ENCODE measurements around the gene SRGAP2B. TPM values are rescaled to one million over a fixed set of nuclear protein-coding genes. Genes with fewer than 3 reads are reported as not detected.
"Not testable (repeated sequence)": the region's sequence is repeated elsewhere in the genome, so short reads cannot be mapped to it uniquely, and the experiment has no call there.

SRGAP2B gene
- total RNA-seq, 1 donor from 2014 or later, result 26.3 TPM

DNA sequence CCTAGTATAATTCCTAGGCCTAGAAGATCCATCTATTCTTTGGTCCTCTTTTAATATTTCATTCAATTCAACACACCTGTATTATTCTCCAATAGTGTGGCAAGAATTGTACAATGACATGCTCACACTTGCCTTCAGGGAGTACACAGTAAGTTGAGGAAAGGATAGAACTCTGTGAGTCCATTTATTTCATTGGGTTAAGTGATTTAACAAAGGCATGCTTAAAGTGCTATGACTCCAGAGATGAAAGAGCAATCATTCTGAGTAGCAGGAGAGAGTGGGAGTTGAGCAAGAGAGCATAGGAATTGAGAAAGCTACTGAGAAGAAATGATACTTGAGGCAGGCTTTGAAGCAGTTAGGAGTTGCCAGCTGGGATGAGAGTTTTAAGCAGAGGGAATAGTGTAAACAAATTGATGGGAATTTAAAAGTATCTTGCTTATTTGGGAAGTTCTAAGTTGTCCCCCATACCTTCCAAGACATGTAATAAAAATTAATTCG, 19.5 kb upstream of the SRGAP2B start:
- not testable (repeated sequence) for H3K36me3 Mint-ChIP-seq; H3K27me3 Mint-ChIP-seq; H3K27ac Mint-ChIP-seq; H3K4me3 Mint-ChIP-seq; H3K9me3 Mint-ChIP-seq; DNase-seq (ENCODE audit: extremely low spot score, unreplicated experiment); H3K4me1 Mint-ChIP-seq (ENCODE audit: unreplicated experiment)

- not testable (repeated sequence) for H3K4me3 Mint-ChIP-seq; H3K9me3 Mint-ChIP-seq; H3K27ac Mint-ChIP-seq; H3K27me3 Mint-ChIP-seq; H3K36me3 Mint-ChIP-seq; H3K4me1 Mint-ChIP-seq (ENCODE audit: unreplicated experiment); DNase-seq (ENCODE audit: extremely low spot score, unreplicated experiment)
Observed at GRCh38 chr1:145112703-145113102, 17.6 kb upstream of the SRGAP2B start.

- not testable (repeated sequence) for H3K9me3 Mint-ChIP-seq; H3K4me1 Mint-ChIP-seq (ENCODE audit: unreplicated experiment); DNase-seq (ENCODE audit: extremely low spot score, unreplicated experiment); H3K27ac Mint-ChIP-seq; H3K4me3 Mint-ChIP-seq; H3K36me3 Mint-ChIP-seq; H3K27me3 Mint-ChIP-seq
Observed at GRCh38 chr1:145111674-145112073, 16.5 kb upstream of the SRGAP2B start.

- not testable (repeated sequence) for H3K36me3 Mint-ChIP-seq; H3K27me3 Mint-ChIP-seq; H3K27ac Mint-ChIP-seq; DNase-seq (ENCODE audit: extremely low spot score, unreplicated experiment); H3K4me3 Mint-ChIP-seq; H3K4me1 Mint-ChIP-seq (ENCODE audit: unreplicated experiment); H3K9me3 Mint-ChIP-seq
Observed at GRCh38 chr1:145103294-145103693, 8.2 kb upstream of the SRGAP2B start.

DNA sequence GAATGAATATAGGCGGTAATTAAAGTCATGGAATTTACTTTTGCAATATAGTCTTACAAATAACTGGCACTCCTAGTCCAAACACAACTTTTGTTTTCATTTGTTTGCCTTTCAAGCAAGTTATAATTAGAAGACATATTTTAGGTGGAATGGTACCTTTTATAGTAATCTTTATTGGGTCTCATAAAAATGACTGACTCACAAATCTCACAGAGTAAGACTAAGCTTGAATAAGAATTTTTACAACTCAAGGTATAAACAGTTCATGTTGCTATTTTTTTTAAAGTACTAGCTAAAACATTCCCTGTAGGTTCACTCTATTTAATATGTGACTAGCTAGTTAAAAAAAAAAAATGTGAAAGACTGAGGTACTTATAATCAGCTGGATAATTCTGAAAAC, 6.6 kb upstream of the SRGAP2B start:
- not testable (repeated sequence) for H3K4me3 Mint-ChIP-seq; H3K36me3 Mint-ChIP-seq; DNase-seq (ENCODE audit: extremely low spot score, unreplicated experiment); H3K27ac Mint-ChIP-seq; H3K4me1 Mint-ChIP-seq (ENCODE audit: unreplicated experiment); H3K27me3 Mint-ChIP-seq; H3K9me3 Mint-ChIP-seq

DNA sequence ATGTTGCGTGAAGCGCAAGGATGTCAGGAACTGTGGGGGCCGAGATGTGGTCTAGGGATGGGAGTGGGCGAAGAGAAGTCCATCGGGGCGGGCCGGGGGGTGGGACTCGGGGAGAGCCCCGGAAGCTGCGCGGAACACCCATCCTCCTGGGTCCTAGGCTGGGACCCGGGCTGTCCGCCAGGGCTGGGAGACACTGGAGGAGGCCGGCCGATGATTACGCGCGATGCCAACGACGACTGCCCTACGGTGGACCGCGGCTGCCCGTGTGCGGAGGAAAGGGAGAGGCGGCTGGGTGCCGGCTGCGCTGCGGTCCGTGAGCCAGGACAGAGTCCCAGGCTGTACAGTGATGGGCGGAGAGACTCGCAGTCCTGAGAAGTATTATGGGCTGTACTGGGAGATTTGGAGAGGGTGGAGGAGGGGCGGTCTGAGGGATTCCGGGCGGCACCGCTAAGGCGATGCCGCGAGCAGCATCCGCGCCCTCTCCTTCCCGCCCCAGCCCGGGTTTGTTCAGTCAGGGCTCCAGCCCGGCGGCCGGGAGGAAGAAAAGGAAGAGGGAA, 395 bp downstream of the SRGAP2B start:
- H3K9me3 Mint-ChIP-seq; H3K27me3 Mint-ChIP-seq; DNase-seq (ENCODE audit: extremely low spot score, unreplicated experiment); H3K36me3 Mint-ChIP-seq; H3K4me1 Mint-ChIP-seq (ENCODE audit: unreplicated experiment); H3K27ac Mint-ChIP-seq: not testable (repeated sequence)
- peak overlapping the region; percentile 69 for H3K4me3 Mint-ChIP-seq

- not testable (repeated sequence) for H3K9me3 Mint-ChIP-seq, H3K36me3 Mint-ChIP-seq
- peak; percentile 68 for DNase-seq (ENCODE audit: extremely low spot score, unreplicated experiment)
Observed at GRCh38 chr1:145093517-145094149, 1.5 kb downstream of the SRGAP2B start.

DNA sequence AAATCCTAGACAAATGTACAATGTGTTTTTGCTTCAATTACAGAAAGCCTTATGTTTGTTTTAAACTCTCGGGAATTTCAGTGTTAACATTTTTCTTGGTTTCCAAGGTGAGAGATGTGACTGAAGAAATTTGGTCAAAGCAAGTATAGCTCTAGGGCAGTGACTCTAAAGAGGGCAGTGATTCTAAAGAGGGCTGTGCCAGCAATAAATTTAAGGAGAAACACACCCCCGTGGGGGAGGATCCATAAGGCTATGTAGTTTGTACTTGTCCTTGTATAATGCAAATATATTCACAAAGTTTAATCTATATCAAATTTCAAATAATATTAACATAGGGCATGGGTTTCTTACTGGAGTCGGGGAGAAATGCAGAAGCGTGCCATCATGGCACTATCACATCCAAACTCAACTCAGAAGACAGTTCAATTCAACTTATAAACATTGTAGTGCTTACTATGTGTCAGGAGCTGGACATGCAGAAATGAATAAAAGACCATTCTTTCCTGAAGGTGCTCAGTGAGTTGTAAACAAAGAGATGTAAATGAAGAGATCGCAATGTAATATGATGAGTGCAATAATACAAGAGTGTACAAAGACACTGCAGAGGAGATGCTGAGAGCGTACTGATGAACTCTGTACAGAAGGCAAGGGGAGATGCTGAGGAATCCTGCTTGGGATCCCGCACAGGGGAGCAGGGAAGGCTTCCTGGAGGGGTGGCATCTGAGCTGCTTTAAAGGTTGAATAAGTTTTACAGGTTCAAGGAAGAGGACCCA, 12.5 kb downstream of the SRGAP2B start:
- not testable (repeated sequence) for H3K36me3 Mint-ChIP-seq; H3K9me3 Mint-ChIP-seq; H3K27ac Mint-ChIP-seq; H3K27me3 Mint-ChIP-seq; H3K4me1 Mint-ChIP-seq (ENCODE audit: unreplicated experiment); DNase-seq (ENCODE audit: extremely low spot score, unreplicated experiment); H3K4me3 Mint-ChIP-seq

More at GRCh38 chr1:145093517-145094149, 1.5 kb downstream of the SRGAP2B start:
- H3K27me3 Mint-ChIP-seq; H3K4me1 Mint-ChIP-seq (ENCODE audit: unreplicated experiment): not testable (repeated sequence)
- Mint-ChIP-seq H3K4me3 (peak overlapping the region; percentile 95), H3K27ac (peak overlapping the region; percentile 80)

DNA sequence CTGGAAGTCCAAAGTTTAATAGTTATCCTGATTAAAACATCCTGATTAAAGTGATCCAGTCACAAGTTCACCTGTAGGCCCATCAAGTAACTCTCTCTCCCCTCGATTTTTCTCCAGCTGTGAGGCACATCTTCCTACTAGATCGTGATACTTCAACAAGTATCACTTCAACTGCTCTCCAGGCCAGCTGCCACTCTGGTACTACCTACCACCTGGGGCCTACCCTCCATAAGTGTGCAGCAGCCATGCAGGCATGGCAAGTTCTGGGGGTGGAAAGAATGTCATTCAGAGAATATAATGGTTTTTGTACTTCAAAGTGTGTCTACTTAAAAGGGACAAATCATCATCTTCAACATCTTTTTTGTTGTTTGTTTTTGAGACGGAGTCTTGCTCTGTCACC, 14.9 kb downstream of the SRGAP2B start:
- not testable (repeated sequence) for H3K4me3 Mint-ChIP-seq; H3K4me1 Mint-ChIP-seq (ENCODE audit: unreplicated experiment); H3K27me3 Mint-ChIP-seq; DNase-seq (ENCODE audit: extremely low spot score, unreplicated experiment); H3K9me3 Mint-ChIP-seq; H3K27ac Mint-ChIP-seq; H3K36me3 Mint-ChIP-seq

- H3K27me3 Mint-ChIP-seq; H3K27ac Mint-ChIP-seq; H3K4me1 Mint-ChIP-seq (ENCODE audit: unreplicated experiment); DNase-seq (ENCODE audit: extremely low spot score, unreplicated experiment); H3K9me3 Mint-ChIP-seq; H3K4me3 Mint-ChIP-seq; H3K36me3 Mint-ChIP-seq: not testable (repeated sequence)
Observed at GRCh38 chr1:145079737-145080136, 15.4 kb downstream of the SRGAP2B start.

DNA sequence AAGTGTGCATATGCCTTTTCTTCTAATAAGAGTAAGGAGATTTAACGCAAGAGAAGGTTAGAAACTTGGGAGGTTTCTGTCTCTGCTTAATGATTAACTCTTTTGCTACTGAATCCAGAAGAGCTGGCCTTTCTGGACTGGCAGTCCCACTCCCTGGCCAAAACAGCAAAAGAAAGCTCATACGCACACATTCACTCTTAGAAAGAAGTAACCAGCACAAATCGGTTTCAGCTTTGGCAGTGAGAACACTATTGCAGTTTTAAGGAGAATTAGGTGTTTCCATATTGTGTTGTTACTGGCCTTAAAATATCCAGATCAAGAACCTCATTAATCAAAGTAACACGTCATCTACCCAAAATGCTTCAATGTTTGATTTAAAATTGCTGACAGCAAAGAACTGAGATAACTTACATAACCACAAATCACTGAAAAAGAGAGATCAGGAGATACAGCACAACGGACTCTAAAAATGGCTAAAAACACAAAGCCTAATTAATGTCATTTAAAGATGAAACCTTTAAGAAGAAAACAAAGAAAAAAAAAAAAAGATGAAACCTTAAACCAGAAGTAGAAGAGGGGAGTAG, 16.2 kb downstream of the SRGAP2B start:
- not testable (repeated sequence) for H3K27ac Mint-ChIP-seq, H3K9me3 Mint-ChIP-seq, H3K4me3 Mint-ChIP-seq

DNA sequence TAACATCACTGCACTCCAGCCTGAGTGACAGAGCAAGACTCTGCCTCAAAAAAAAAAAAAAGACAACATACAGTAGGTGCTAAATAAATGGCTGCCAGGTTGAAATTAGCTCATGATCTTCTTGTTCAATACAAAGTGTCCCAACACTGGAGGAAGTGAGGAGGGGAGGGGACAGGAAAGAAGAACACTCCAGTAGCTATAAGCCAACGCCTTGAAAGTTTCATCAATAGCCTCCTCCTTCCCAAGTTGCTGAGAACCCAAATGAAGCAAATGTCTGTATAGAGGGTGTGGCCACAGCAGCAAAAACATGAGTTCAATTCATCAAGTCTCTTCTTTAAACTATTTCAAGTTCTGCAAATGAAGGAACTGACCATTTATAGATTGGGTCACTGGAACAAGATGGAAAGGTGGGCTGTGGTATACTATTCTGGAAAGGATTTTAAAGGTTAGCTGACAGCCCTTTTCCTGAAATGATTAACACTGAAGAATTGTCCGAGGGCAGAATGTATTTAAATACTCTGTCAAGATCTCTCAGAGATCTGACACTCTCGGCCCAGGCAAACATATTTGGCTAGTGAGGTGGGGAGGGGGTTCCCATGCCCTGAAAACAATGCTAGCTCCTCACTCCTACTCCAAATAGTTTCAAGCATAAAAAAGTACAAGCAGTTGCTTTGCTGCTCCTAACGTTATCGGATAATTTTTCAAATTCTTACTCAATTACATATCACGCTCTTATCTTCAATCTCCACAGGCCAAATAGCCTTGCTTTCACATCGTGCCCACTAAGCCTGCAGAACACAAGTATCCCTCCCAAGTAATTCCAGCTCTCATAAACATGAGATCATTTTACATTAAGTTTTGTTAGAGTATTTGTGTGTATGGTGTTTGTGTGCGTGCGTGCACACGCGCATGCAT, 17.0 kb downstream of the SRGAP2B start:
- not testable (repeated sequence) for DNase-seq (ENCODE audit: extremely low spot score, unreplicated experiment); H3K27ac Mint-ChIP-seq; H3K27me3 Mint-ChIP-seq; H3K9me3 Mint-ChIP-seq; H3K4me1 Mint-ChIP-seq (ENCODE audit: unreplicated experiment); H3K36me3 Mint-ChIP-seq; H3K4me3 Mint-ChIP-seq

More for the DNA sequence above, 16.2 kb downstream of the SRGAP2B start:
- not testable (repeated sequence) for H3K27me3 Mint-ChIP-seq; H3K36me3 Mint-ChIP-seq; H3K4me1 Mint-ChIP-seq (ENCODE audit: unreplicated experiment); DNase-seq (ENCODE audit: extremely low spot score, unreplicated experiment)

GRCh38 chr1:145076877-145077276, 18.3 kb downstream of the SRGAP2B start:
- not testable (repeated sequence) for H3K36me3 Mint-ChIP-seq; H3K4me1 Mint-ChIP-seq (ENCODE audit: unreplicated experiment); H3K4me3 Mint-ChIP-seq; DNase-seq (ENCODE audit: extremely low spot score, unreplicated experiment); H3K27me3 Mint-ChIP-seq; H3K9me3 Mint-ChIP-seq; H3K27ac Mint-ChIP-seq
